Psoas muscle (tissue), 8 donors: ENCODE measurements around the gene EGFLAM. TPM values are rescaled to one million over a fixed set of nuclear protein-coding genes. Genes with fewer than 3 reads are reported as not detected.

ENCODE experiments used
- ATAC-seq, 4 donors: fragments of 200-7000 bp; cut with Tn5 transposase; one replicate each; pipeline ENCODE4 v1.9.1; 2020; ENCODE audit warnings: moderate library complexity in 3 of 4, mild to moderate bottlenecking in 2 of 4
- DNase-seq, 2 donors: peaks; one replicate each; pipeline ENCODE4 v3.0.0-alpha.2; 2020
- H3K27ac ChIP-seq: fragments of 200-600 bp; one replicate; pipeline ENCODE4 v1.8.0; 2022
- H3K27me3 ChIP-seq, 3 donors: fragments of 200-600 bp in 1 of 3; one replicate each; pipeline versions ENCODE4 v1.6.1 to v1.8.0; 2013 to 2022; ENCODE audit warnings: low read length in 2 of 3, mild to moderate bottlenecking in 2 of 3, moderate library complexity in 1 of 3; ENCODE audit not compliant: insufficient read depth in 3 of 3
- H3K36me3 ChIP-seq, 2 donors: fragments of 200-600 bp in 1 of 2; one replicate each; pipeline versions ENCODE4 v1.6.1 to v1.8.0; 2013 to 2022; ENCODE audit warnings: low read depth in 1 of 2, mild to moderate bottlenecking in 1 of 2, moderate library complexity in 1 of 2; ENCODE audit not compliant: insufficient read depth in 1 of 2
- H3K4me1 ChIP-seq: fragments of 200-600 bp; one replicate; pipeline ENCODE4 v1.8.0; 2022
- H3K4me3 ChIP-seq: fragments of 200-600 bp; one replicate; pipeline ENCODE4 v1.8.0; 2022; ENCODE audit warnings: mild to moderate bottlenecking
- H3K9me3 ChIP-seq: fragments of 200-600 bp; one replicate; pipeline ENCODE4 v1.8.0; 2022
- CTCF ChIP-seq: fragments of 200-600 bp; IDR thresholded peaks from one replicate; pipeline ENCODE4 v1.8.0; 2022; ENCODE audit warnings: antibody characterized with exemption
- WGBS, 3 donors: extraction: QIAGEN DNeasy Blood & Tissue Kit; methylation state at CpG; one replicate each; pipeline versions ENCODE4 v1.1.6 to v1.1.7; 2013; 5-methylcytosine and 5-hydroxymethylcytosine counted together
- intact Hi-C, 2 donors: fragments of 100-400 bp; cut with DNase I; formaldehyde crosslinking; loops; one replicate each; pipeline versions ENCODE4 v1.11.0 to v1.14.2; 2022
- polyA plus RNA-seq, 3 donors: library from polyadenylated mRNA; stranded (reverse); fragments of 200-250 nt; gene quantifications; one replicate each; pipeline ENCODE4 v1.2.3, GENCODE V29; 2013
- total RNA-seq, 4 donors: library from RNA; stranded (reverse); fragmentation: NEBNext Ultra II Directional in 2 of 4; extraction: Animal tissue kit (Norgen Biotek cat#: 25700) in 2 of 4; gene quantifications; one replicate each; pipeline versions ENCODE4 v1.2.1 to v1.2.4, GENCODE V29; 2021 to 2023
- donor health status: healthy with polysubstance abuse.
- donor health status: DM: no; HTN: no; CAD: no; lungs with moderate emphysema.
- donor health status: Bipolar disorder and iron deficiency.
- donor health status: healthy.
- donor health status: DM: yes; HTN: yes; CAD: no.
- donor health status: DM: no; HTN: no; CAD: no.
- donor health status: DM: no; HTN: no; CAD: no.
- donor health status: DM: yes; HTN: yes; CAD: no.

The EGFLAM gene
- total and polyA plus RNA-seq, 7 donors, result 16.0 to 53.8 (median 35.3) TPM

DNA sequence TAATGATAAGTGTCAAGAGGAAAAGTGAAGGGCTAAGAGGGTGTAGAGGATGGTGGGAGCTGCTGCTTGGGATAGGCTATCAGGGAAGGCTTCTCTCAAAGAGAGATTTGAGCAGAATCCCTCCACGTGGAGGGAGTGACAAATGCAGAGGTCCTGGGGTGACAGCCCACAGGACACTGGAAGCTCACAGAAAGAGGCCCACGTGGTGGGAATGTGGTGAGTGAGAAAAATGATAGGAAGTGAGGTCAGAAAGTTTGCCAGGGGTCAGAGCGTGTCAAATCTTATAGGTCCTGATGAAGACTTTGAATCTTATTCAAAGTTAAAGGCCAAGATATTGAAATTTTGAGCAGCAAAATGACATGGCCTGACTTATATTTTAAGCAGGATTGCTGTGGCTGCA lies 125.3 kb downstream of the EGFLAM start:
- Histone ChIP-seq H3K27ac (no peak overlapping the region), H3K4me1 (no peaks in the 10 kb centered on the region), H3K4me3 (no peak overlapping the region), H3K36me3 (no peaks in the 10 kb centered on the region), H3K27me3 (peaks cover 0 to 3% (median 3%) of the 10 kb centered on the region in 3 donors), H3K9me3 (no peaks in the 10 kb centered on the region)
- no peak for ATAC-seq
- WGBS, 3 donors, result 40 to 51% (median 47%) methylated on average over 3 of the region's 3 CpGs
- DNase-seq, result no peak
- intact Hi-C loops, result no loop called here
- no peak for TF ChIP-seq CTCF

DNA sequence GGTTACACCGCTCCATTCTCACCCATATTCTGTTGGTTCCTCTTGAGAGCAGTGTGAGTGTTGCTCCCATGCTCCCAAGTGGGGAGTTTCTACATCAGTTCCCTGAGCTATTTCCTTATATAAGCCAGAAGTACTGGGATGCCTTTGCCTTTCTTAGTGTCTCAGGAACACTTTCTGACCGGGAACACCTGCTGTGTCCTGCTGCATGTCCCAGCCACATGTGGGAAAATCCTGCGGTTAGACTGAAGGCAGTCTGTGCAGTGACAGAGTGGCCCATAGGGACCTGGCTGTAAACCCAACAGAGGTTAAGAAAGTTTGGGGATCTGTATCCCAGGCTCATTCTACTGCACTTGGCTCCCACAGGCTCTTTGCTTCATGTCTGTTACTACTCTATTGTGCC lies 126.0 kb downstream of the EGFLAM start:
- WGBS, 3 donors, result 46 to 57% (median 56%) methylated on average over 3 of the region's 3 CpGs
- DNase-seq, result no peak

DNA sequence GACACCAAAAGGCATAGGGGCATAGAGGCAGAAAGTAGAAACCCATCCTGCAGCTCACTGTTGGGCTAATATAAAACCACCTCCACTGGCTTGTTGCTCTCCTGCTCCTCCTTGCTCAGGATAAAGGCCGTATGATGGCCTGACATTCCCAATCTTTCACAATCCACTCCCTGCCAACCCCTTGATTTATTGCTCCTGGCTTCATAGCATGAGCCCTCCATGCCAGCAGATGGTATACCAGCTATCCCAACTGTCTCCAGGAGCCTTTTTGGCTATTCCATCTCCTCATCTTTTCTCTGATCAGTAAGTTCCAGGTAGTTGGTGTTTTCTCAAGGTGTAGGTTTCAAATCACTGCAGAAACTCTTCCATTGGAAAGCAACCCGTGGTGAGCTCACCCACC lies 128.8 kb downstream of the EGFLAM start:
- WGBS, 3 donors, result 43 to 59% (median 53%) methylated on average over 1 to 2 of the region's 2 CpGs
- no peak for TF ChIP-seq CTCF
- no peaks in the 10 kb centered on the region for H3K4me1 ChIP-seq
- intact Hi-C loops, result no loop called here
- ATAC-seq (no peak), DNase-seq (no peak)
- H3K36me3 ChIP-seq, result no peaks in the 10 kb centered on the region
- no peak overlapping the region for H3K4me3 ChIP-seq
- no peaks in the 10 kb centered on the region for H3K27me3 ChIP-seq
- H3K9me3 ChIP-seq, result no peaks in the 10 kb centered on the region
- no peak overlapping the region for H3K27ac ChIP-seq

More for the DNA sequence above, 126.0 kb downstream of the EGFLAM start:
- ATAC-seq, result no peak
- TF ChIP-seq CTCF, result no peak
- Histone ChIP-seq H3K27ac (no peak overlapping the region), H3K36me3 (no peaks in the 10 kb centered on the region), H3K4me1 (no peaks in the 10 kb centered on the region), H3K27me3 (no peaks in the 10 kb centered on the region), H3K4me3 (no peak overlapping the region), H3K9me3 (no peaks in the 10 kb centered on the region)
- intact Hi-C loops, result no loop called here

DNA sequence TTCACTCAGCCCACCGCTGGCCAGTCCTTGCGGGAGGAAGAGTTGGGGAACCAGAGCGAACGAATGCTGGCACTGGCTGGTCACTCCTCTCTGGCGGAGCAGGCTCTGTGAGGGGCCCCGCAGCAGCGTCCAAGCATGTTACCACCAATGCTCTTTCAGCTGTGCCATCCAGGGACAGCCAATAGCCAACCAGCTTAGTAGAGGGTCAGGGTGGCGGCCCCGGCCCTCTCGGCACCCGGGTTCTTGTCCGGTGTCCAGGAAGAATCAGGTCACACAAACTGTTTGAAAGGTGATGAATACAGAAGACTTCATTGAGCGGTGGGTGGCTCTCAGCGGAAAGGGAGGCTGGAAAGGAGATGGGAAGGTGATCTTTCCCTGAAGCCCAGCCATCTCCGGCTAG lies 135.3 kb downstream of the EGFLAM start:
- intact Hi-C loops, result no loop called here
- no peak for ATAC-seq
- WGBS, 3 donors, result 92 to 96% (median 94%) methylated on average over 15 of the region's 15 CpGs

More for the DNA sequence above, 135.3 kb downstream of the EGFLAM start:
- Histone ChIP-seq H3K27me3 (no peaks in the 10 kb centered on the region), H3K27ac (no peak overlapping the region), H3K4me1 (no peaks in the 10 kb centered on the region), H3K9me3 (no peaks in the 10 kb centered on the region), H3K4me3 (no peak overlapping the region), H3K36me3 (no peaks in the 10 kb centered on the region)
- no peak for TF ChIP-seq CTCF
- no peak for DNase-seq
